Smooth muscle cell (in vitro differentiated cells): ENCODE data around the gene GNPTG. TPM values are rescaled to one million over a fixed set of nuclear protein-coding genes. Genes with fewer than 3 reads are reported as not detected.

Experiments
- DNase-seq: peaks from one replicate; lab custom pipeline; 2025; ENCODE audit not compliant: unreplicated experiment; lab: John Stamatoyannopoulos, UW
- H2AFZ ChIP-seq: fragments of 200-600 bp; sonication (generic); 2 replicates; pipeline ENCODE4 v1.6.0; 2016; ENCODE audit warnings: antibody characterized with exemption, low read depth, mild to moderate bottlenecking
- H3F3A ChIP-seq: fragments of 200-600 bp; sonication (generic); 2 replicates; pipeline ENCODE4 v1.6.0; 2017; ENCODE audit warnings: antibody characterized with exemption, low read depth
- H3K27ac ChIP-seq: fragments of 200-600 bp; sonication (generic); 2 replicates; pipeline ENCODE4 v1.5.1; 2016; ENCODE audit warnings: low read depth, mild to moderate bottlenecking
- H3K27me3 ChIP-seq: fragments of 200-600 bp; sonication (generic); 2 replicates; pipeline ENCODE4 v1.6.1; 2016; ENCODE audit warnings: low read depth, mild to moderate bottlenecking
- H3K36me3 ChIP-seq: fragments of 200-600 bp; sonication (generic); 2 replicates; pipeline ENCODE4 v1.5.1; 2016; ENCODE audit warnings: low read depth
- H3K4me1 ChIP-seq: fragments of 200-600 bp; sonication (generic); 2 replicates; pipeline ENCODE4 v1.5.1; 2016; ENCODE audit warnings: low read depth
- H3K4me2 ChIP-seq: fragments of 200-600 bp; sonication (generic); 2 replicates; pipeline ENCODE4 v1.6.0; 2016; ENCODE audit warnings: mild to moderate bottlenecking
- H3K4me3 ChIP-seq: fragments of 200-600 bp; sonication (generic); 2 replicates; pipeline ENCODE4 v1.5.1; 2016; ENCODE audit warnings: mild to moderate bottlenecking
- H3K79me2 ChIP-seq: fragments of 200-600 bp; sonication (generic); 2 replicates; pipeline ENCODE4 v1.6.0; 2016; ENCODE audit warnings: low read depth, mild to moderate bottlenecking
- H3K9ac ChIP-seq: fragments of 200-600 bp; sonication (generic); 2 replicates; pipeline ENCODE4 v1.6.0; 2016; ENCODE audit warnings: low read depth
- H3K9me3 ChIP-seq: fragments of 200-600 bp; sonication (generic); replicated peaks from 2 replicates; pipeline ENCODE4 v1.5.1; 2016; ENCODE audit warnings: low read depth
- H4K20me1 ChIP-seq: fragments of 200-600 bp; sonication (generic); 2 replicates; pipeline ENCODE4 v1.6.0; 2016; ENCODE audit warnings: low read depth
- CTCF ChIP-seq: fragments of 200-600 bp; sonication (generic); IDR thresholded peaks from 2 replicates; pipeline ENCODE4 v1.5.1; 2017; ENCODE audit warnings: borderline replicate concordance, mild to moderate bottlenecking, antibody characterized with exemption; ENCODE audit not compliant: insufficient read depth, poor library complexity, severe bottlenecking
- WGBS: methylation state at CpG from one replicate; pipeline ENCODE4 v1.1.7; 2016; ENCODE audit warnings: low lambda C conversion rate; 5-methylcytosine and 5-hydroxymethylcytosine counted together
- polyA plus RNA-seq: library from polyadenylated mRNA; unstranded; fragments of >200 nt; fragmentation: Nextera tagmentation; extraction: Ambion mirVana; gene quantifications from 2 replicates; pipeline ENCODE4 v1.2.1, GENCODE V29; 2016
- total RNA-seq: library from RNA; depleted of rRNA; stranded (reverse); fragments of >200 nt; gene quantifications from 2 replicates; pipeline ENCODE4 v1.2.3, GENCODE V29; 2014

Gene GNPTG
- total and polyA plus RNA-seq, 2 experiments from 2014 or later = 28.0 to 73.3 TPM

GRCh38 chr16:1403733-1404132 is 52.0 kb downstream of the GNPTG start:
- Histone ChIP-seq H4K20me1 (peaks cover 6% of the 10 kb centered on the region), H3K4me3 (no peak overlapping the region), H3K9ac (no peak overlapping the region), H3K27ac (no peak overlapping the region), H3K4me1 (no peaks in the 10 kb centered on the region), H3K4me2 (no peak overlapping the region), H3K36me3 (no peaks in the 10 kb centered on the region), H3F3A (no peaks in the 10 kb centered on the region), H3K9me3 (no peaks in the 10 kb centered on the region), H3K79me2 (peaks cover 4% of the 10 kb centered on the region), H2AFZ (no peak overlapping the region), H3K27me3 (no peaks in the 10 kb centered on the region)
- no peak for DNase-seq
- 97% methylated on average over 14 of the region's 14 CpGs for WGBS
- no peak for TF ChIP-seq CTCF

- Histone ChIP-seq H3K27ac (no peak overlapping the region), H3K9me3 (no peaks in the 10 kb centered on the region), H3K27me3 (no peaks in the 10 kb centered on the region), H3K36me3 (no peaks in the 10 kb centered on the region), H3K4me3 (peak overlapping the region; percentile 84), H3K4me1 (no peaks in the 10 kb centered on the region), H3F3A (no peaks in the 10 kb centered on the region), H2AFZ (no peak overlapping the region), H3K9ac (no peak overlapping the region), H3K79me2 (peaks cover 4% of the 10 kb centered on the region), H3K4me2 (peak overlapping the region; percentile 94), H4K20me1 (peaks cover 6% of the 10 kb centered on the region)
- DNase-seq = no peak
- TF ChIP-seq CTCF = no peak
- WGBS = 56% methylated on average over 11 of the region's 11 CpGs
These were observed 56.0 kb downstream of the GNPTG start for GRCh38 chr16:1407753-1408152.

GRCh38 chr16:1408171-1408837 is 56.6 kb downstream of the GNPTG start:
- Histone ChIP-seq H3K4me2 (peak overlapping the region; percentile 94), H3K9ac (peak overlapping the region; percentile 63), H3K4me3 (peak overlapping the region; percentile 84), H3K4me1 (no peaks in the 10 kb centered on the region), H4K20me1 (peaks cover 6% of the 10 kb centered on the region), H3K27ac (no peak overlapping the region), H3K79me2 (peaks cover 4% of the 10 kb centered on the region), H2AFZ (peak overlapping the region; percentile 75), H3K36me3 (no peaks in the 10 kb centered on the region), H3K9me3 (no peaks in the 10 kb centered on the region), H3K27me3 (no peaks in the 10 kb centered on the region), H3F3A (no peaks in the 10 kb centered on the region)
- WGBS = 6% methylated on average over 40 of the region's 42 CpGs
- no peak for TF ChIP-seq CTCF
- DNase-seq = peak; percentile 95

GRCh38 chr16:1412847-1413246 is 61.1 kb downstream of the GNPTG start:
- H4K20me1 ChIP-seq = peaks cover under 1% of the 10 kb centered on the region
- H3K79me2 ChIP-seq = peaks cover 3% of the 10 kb centered on the region

More at GRCh38 chr16:1412847-1413246, 61.1 kb downstream of the GNPTG start:
- Histone ChIP-seq H3K9ac (no peak overlapping the region), H2AFZ (no peak overlapping the region), H3K4me1 (no peaks in the 10 kb centered on the region), H3K27ac (no peak overlapping the region), H3K27me3 (no peaks in the 10 kb centered on the region), H3K4me3 (no peak overlapping the region), H3K9me3 (no peaks in the 10 kb centered on the region), H3K36me3 (no peaks in the 10 kb centered on the region), H3F3A (no peaks in the 10 kb centered on the region), H3K4me2 (no peak overlapping the region)
- TF ChIP-seq CTCF = no peak
- 100% methylated on average over 2 of the region's 2 CpGs for WGBS
- DNase-seq = no peak
